NB4 (cell line): Measurements from ENCODE around the gene MAST1.

Experiments
- CTCF ChIP-seq: IDR thresholded peaks from one replicate; pipeline ENCODE4 v1.5.1; 2012; ENCODE audit warnings: low read depth, low read length
- POLR2A ChIP-seq: IDR thresholded peaks from 2 replicates; pipeline ENCODE4 v1.6.1; 2011; ENCODE audit warnings: mild to moderate bottlenecking; ENCODE audit not compliant: insufficient read length; ENCODE audit errors: extremely low read depth

GRCh38 chr19:12884202-12884601 is 45.9 kb downstream of the MAST1 start:
- TF ChIP-seq CTCF (no peak), POLR2A (no peak)
